GM18505 (cell line): Measurements from ENCODE around the gene IPO9.

ENCODE experiments used
- ATAC-seq: cut with Tn5 transposase; IDR thresholded peaks from one replicate; pipeline ENCODE4 v1.9.1; 2021; ENCODE audit not compliant: unreplicated experiment
- POLR2A ChIP-seq: IDR thresholded peaks from 4 replicates; pipeline ENCODE4 v1.6.1; 2011; ENCODE audit warnings: borderline replicate concordance; ENCODE audit not compliant: insufficient read depth, insufficient read length; ENCODE audit errors: extremely low read depth

IPO9 gene

GRCh38 chr1:201925301-201925567, 96.3 kb downstream of the IPO9 start:
- no peak for TF ChIP-seq POLR2A
- no peak for ATAC-seq

GRCh38 chr1:201925981-201926645, 97.2 kb downstream of the IPO9 start:
- no peak for ATAC-seq
- TF ChIP-seq POLR2A: no peak

- no peak for TF ChIP-seq POLR2A
- ATAC-seq: no peak
Observed at GRCh38 chr1:201928266-201928665, 99.3 kb downstream of the IPO9 start.

- ATAC-seq: no peak
Observed at GRCh38 chr1:201930137-201930536, 101.2 kb downstream of the IPO9 start.

GRCh38 chr1:201930803-201931202, 101.8 kb downstream of the IPO9 start:
- no peak for ATAC-seq
- TF ChIP-seq POLR2A: no peak

More at GRCh38 chr1:201930137-201930536, 101.2 kb downstream of the IPO9 start:
- TF ChIP-seq POLR2A: no peak
